GM18951 (cell line): ENCODE measurements around the gene ZFHX2.
"Not testable (repeated sequence)": the region's sequence is repeated elsewhere in the genome, so short reads cannot be mapped to it uniquely, and the experiment has no call there.

Experiments
- POLR2A ChIP-seq: IDR thresholded peaks from 4 replicates; pipeline ENCODE4 v1.6.1; 2011; ENCODE audit warnings: mild to moderate bottlenecking; ENCODE audit not compliant: insufficient read length, insufficient read depth; ENCODE audit errors: extremely low read depth
- in situ Hi-C: fragments of 300-500 bp; cut with MboI; formaldehyde crosslinking; loops from one replicate; pipeline ENCODE4 v1.12.0; 2022; ENCODE audit warnings: low sequenced_read_pairs, mixed read lengths, inconsistent platforms; ENCODE audit not compliant: unreplicated experiment

ZFHX2 gene

DNA sequence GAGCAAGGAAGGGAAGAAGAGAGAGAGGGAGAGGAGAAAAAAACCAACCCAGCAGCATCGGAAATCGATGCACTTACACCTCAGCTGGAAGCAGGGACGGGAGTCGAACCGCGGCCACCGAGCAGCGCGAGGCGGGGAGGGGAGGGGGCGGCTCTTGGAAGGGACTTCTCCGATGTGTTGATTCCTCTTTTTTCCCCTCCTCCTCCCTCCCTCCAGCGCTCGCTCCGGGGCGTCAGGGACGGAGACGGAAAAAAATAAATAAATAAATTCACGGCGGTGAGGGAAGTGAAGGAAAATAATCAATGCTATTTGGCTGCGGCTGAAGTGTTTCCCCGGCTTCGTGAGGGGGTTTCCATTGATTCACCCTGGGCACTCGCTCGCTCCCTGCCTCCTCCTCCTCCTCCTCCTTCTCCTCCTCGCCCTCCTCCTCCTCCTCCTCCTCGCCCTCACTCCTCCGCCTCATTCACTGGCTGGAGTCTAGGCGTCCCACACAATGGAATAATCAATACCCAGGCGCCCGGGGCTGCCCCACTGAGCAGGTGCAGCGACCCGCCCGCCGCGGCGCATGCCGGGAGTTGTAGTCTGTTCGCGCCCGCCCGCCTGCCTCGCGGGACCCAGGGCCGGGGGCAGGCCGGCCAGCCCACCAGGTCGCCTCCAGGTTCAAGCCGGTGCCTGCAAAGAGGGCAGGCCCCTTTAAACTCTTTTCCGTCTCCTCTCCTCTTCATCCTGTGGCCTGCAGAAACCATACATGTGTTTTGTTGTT is at the start of gene ZFHX2:
TSS of gene ZFHX2 (minus strand) at position 500 of the 763 bp plus-strand sequence. CDS start 16,440 bp downstream, outside the sequence.
- in situ Hi-C loops: no loop called here
- peak; percentile 60 for TF ChIP-seq POLR2A

DNA sequence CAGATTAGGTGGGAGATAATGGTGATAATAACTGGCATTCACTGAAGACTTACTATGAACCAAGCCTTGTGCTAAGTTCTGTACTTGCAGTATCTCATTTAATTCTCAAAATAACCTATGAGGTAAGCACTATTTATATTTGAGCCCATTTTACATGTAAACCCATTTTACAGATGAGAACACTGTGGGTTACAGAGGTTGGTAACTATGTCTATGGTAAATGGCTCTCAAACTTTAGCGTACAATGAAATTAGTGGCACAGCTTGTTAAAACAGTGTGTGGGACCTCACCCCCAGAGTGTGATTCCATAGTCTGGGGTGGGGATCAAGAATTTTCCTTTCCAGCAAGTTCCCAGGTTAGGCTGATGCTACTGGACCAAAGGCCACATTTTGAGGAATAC is 49.2 kb upstream of the ZFHX2 start:
- no peak for TF ChIP-seq POLR2A
- in situ Hi-C loops: no loop called here

DNA sequence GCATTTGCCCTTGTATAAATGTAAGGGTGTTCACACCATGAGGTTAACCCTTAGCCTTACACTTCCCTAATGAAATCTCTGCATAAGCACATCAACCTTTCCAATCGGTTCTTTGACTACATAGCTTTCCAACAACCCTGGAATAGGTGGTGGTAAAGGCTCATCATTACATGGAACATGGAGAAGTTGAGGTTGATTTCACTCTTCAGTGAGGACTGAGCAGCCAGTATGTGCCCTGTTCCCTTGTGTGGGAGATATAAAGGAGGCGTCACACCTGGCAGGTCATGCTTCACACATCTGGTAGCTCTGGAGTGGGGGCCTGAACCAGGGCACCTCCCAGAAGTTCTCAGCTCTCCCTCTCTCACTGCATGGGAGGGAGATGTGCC is 48.8 kb upstream of the ZFHX2 start:
- TF ChIP-seq POLR2A: no peak
- in situ Hi-C loops: no loop called here

DNA sequence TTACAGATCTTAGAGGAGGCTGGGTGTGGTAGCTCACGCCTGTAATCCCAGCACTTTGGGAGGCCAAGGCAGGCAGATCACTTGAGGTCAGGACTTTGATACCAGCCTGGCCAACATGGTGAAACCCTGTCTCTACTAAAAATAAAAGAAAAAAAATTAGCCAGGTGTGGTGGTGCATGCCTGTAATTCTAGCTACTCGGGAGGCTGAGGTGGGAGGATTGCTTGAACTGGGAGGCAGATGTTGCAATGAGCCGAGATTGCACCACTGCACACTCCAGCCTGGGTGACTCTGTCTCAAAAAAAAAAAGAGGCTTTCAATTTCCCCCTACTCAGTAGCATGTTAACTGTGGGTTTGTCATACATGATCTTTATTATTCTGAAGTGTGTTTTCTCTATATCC is 42.6 kb upstream of the ZFHX2 start:
- in situ Hi-C loops: not testable (repeated sequence)

DNA sequence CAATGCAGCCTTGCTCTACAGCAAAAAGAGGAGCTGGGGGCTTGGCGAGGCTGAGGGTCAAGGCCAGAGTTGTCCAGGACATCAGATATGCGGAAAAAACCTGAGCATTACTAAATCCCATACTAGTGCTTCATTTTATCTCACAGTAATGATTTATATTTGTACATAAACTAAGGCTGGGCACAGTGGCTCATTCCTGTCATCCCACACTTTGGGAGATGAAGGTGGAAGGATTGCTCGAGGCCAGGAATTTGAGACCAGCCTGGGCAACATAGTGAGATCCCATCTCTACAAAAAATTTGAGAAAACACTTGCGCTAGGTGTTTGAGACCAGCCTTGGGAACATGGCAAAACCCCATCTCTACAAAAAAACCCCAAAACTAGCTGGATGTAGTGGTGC is 38.6 kb upstream of the ZFHX2 start:
- TF ChIP-seq POLR2A: no peak
- in situ Hi-C loops: no loop called here

DNA sequence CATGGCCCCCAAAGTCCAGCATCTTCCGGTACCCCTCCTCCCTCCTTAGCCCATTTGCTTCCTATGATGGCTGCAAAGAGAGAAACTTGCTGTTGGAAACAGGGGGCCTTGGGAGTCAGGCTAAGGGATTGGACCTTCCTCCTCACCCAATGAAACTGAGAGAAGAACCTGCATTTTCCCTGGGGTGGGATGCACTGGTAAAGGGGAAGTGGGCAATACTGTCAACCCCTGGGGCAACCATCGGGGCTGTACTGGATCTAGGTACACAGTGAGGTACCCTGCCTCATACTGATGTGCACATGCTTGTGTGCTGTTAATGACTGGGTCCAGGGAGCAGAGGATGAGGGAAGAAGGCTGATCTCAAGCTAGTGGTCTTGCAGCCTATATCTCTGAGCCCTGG is 38.0 kb upstream of the ZFHX2 start:
- in situ Hi-C loops: no loop called here
- TF ChIP-seq POLR2A: no peak

DNA sequence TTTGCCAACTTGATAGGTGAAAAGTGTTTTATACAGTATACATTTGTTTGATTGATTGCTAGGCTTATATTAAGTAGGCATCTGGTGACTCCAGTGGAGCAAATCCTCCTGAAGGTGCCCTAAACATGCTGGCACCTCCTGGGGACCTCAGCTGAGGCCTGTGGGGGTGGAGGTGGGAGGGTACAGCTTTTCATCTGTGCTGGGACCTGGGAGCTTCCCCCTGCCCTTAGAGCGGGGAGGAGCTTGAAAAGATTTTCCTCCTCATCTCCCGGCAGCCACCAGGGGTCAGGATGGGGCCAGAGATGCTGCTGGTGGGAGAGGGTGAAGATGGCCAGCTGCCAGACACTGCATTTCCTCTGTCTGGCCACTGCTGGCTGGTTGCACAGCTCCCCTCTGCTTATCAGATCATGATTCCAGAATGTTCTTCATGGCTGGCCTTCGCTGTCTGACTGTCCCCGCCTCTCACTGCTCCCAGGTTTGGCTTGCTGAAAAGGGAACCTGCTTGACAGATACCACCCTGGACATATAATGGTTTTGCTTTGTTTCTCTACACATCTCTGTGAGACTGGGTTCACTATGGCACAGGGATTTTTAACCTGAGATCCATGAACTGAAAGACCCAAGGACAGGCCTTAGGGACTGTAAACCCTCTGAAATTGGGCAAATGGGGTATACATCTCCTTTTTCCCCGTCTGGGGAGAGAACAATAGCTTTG is 37.5 kb upstream of the ZFHX2 start:
- in situ Hi-C loops: no loop called here
- no peak for TF ChIP-seq POLR2A

DNA sequence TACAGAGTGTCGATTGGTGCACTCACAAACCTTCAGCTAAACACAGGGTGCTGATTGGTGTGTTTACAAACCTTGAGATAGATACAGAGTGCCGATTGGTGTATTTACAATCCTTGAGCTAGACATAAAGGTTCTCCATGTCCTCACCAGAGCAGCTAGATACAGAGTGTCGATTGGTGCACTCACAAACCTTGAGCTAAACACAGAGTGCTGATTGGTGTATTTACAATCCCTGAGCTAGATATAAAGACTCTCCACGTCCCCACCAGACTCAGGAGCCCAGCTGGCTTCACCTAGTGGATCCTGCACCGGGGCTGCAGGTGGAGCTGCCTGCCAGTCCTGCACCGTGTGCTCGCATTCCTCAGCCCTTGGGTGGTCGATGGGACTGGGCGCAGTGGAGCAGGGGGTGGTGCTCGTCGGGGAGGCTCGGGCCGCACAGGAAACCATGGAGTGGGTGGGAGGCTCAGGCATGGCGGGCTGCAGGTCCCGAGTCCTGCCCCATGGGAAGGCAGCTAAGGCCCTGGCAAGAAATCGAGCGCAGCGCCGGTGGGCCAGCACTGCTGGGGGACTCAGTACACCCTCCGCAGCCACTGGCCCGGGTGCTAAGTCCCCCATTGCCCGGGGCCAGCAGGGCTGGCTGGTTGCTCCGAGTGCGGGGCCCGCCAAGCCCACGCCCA is 33.1 kb upstream of the ZFHX2 start:
- in situ Hi-C loops: not testable (repeated sequence)

DNA sequence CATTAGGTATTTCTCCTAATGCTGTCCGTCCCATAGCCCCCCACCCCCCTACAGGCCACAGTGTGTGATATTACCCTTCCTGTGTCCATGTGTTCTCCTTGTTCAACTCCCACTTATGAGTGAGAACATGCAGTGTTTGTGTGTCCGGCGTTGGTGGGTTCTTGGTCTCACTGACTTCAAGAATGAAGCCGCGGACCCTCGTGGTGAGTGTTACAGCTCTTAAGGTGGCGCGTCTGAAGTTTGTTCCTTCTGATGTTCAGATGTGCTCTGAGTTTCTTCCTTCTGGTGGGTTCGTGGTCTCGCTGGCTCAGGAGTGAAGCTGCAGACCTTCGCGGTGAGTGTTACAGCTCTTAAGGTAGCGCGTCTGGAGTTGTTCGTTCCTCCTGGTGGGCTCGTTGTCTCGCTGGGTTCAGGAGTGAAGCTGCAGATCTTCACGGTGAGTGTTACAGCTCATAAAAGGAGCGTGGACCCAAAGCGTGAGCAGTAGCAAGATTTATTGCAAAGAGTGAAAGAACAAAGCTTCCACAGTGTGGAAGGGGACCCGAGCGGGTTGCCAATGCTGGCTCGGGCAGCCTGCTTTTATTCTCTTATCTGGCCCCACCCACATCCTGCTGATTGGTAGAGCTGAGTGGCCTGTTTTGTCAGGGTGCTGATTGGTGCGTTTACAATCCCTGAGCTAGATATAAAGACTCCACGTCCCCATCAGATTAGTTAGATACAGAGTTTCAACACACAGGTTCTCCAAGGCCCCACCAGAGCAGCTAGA is 32.4 kb upstream of the ZFHX2 start:
- in situ Hi-C loops: not testable (repeated sequence)

DNA sequence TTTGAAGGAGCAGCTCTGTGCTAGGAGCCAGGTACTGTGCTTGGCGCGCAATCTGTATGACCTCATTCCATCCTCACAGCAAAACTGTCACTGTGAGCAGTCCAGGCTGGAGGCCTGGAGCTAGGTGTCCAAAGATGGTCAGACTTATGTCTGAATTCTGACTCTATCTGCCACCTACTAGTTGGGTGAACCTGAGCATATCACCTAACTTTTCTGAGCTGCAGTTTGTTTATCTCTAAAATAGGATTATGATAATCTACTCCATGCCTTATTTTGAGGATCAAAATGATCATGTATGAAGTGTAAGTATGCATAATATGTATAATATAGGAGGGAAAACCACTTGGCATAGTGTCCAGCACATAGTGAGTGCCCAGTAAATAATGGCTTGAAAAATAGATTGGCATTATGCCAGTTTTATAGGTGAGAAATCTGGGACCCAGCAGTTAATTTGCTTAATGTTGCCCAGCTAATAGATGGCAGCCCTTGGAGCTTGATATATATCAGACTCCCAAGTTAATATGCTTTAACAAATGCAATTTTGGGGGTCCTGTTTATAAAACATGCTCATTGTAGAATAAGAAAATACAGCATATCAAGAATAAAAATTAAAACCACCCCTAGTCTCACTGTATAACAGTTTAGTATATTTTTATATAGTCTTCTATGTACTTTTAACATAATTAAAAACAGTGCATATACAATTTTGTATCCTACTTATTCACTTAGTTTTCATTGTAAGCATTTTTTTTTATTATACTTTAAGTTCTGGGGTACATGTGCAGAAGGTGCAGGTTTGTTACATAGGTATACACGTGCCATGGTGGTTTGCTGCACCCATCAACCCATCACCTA is 31.6 kb upstream of the ZFHX2 start:
- TF ChIP-seq POLR2A: no peak
- in situ Hi-C loops: no loop called here

DNA sequence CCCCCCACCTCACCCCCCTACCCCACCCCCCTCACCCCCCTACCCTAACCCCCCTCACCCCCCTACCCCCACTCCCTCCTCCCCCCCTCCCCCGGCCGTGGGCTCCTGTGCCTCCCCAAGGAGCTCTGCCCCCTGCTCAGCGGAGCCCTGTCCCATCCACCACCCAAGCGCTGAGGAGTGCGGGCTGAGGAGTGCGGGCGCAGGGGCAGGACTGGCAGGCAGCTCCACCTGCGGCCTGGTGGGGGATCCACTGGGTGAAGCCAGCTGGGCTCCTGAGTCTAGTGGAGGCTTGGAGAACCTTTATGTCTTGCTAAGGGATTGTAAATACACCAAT is 29.4 kb upstream of the ZFHX2 start:
- TF ChIP-seq POLR2A: no peak
- in situ Hi-C loops: no loop called here

DNA sequence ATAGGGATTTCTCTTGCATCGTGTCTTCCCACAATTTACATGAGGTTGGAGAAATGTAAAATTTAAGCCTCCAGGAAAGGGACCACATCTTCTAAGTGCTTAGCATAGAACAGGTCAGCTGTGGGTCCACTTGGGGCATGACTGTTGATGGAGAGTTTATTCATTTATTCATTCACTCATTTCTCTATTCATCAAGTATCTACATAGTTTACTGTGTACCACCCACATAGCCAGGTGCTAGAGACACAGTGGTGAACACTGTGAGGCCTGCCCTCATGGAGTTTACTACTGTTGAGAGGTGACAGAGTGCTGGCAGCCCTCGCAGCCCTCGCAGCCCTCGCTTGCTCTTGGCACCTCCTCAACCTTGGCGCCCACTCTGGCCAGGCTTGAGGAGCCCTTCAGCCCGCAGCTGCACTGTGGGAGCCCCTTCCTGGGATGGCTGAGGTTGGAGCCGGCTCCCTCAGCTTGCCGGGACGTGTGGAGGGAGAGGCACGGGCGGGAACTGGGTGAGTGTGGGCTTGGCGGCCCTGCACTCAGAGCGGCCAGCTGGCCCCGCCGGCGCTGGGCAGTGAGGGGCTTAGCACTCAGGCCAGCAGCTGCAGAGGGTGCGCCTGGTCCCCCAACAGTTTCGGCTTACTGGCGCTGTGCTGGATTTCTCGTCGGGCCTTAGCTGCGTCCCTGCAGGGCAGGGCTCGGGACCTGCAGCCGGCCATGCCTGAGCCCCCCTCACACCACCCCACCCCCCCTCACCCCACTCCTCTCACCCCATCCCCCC is 28.8 kb upstream of the ZFHX2 start:
- no peak for TF ChIP-seq POLR2A
- in situ Hi-C loops: no loop called here
